GM18951 (cell line): Measurements from ENCODE around the gene TAS2R60.

Source experiments
- POLR2A ChIP-seq: IDR thresholded peaks from 4 replicates; pipeline ENCODE4 v1.6.1; 2011; ENCODE audit warnings: mild to moderate bottlenecking; ENCODE audit not compliant: insufficient read length, insufficient read depth; ENCODE audit errors: extremely low read depth
- in situ Hi-C: fragments of 300-500 bp; cut with MboI; formaldehyde crosslinking; loops from one replicate; pipeline ENCODE4 v1.12.0; 2022; ENCODE audit warnings: low sequenced_read_pairs, mixed read lengths, inconsistent platforms; ENCODE audit not compliant: unreplicated experiment

The TAS2R60 gene

DNA sequence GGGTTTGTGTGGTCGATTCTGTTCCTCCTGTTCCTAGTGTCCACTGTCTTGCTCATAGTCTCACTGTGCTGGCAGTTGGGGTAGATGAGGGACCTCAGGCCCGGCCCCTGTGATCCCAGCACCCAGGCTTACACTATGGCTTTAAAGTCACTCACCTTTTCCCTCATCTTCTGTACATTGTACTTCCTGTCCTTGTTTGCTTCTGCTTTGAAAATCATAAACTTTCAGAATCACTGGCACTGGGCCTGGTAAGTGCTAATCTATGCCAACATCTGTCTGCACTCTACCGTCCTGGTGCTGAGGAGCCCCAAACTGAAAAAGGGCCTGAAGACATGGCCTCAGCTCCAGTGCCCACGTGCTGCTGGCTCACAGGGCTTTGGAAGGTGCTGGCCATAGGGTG lies 5.7 kb upstream of the TAS2R60 start:
- in situ Hi-C loops: no loop called here
- no peak for TF ChIP-seq POLR2A

DNA sequence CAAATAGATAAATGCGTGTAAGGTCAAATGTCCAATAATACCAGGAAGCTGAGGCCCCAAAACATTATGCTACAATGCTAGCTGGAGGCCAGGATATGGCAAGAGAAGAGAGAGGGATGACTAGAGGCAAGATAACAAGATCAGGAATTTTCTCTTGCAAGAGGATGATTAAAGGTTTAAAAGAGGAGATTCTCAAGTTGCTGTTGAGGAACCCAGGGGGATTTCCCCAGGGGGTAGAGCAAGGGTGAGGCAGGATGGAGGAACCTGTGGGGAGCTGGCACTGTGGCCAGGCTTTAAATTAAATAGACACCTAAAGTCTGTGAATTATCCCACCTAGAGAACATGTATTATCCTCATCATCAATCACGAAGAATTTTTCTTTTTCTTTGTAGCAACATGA lies 3.4 kb upstream of the TAS2R60 start:
- TF ChIP-seq POLR2A: no peak
- in situ Hi-C loops: no loop called here

DNA sequence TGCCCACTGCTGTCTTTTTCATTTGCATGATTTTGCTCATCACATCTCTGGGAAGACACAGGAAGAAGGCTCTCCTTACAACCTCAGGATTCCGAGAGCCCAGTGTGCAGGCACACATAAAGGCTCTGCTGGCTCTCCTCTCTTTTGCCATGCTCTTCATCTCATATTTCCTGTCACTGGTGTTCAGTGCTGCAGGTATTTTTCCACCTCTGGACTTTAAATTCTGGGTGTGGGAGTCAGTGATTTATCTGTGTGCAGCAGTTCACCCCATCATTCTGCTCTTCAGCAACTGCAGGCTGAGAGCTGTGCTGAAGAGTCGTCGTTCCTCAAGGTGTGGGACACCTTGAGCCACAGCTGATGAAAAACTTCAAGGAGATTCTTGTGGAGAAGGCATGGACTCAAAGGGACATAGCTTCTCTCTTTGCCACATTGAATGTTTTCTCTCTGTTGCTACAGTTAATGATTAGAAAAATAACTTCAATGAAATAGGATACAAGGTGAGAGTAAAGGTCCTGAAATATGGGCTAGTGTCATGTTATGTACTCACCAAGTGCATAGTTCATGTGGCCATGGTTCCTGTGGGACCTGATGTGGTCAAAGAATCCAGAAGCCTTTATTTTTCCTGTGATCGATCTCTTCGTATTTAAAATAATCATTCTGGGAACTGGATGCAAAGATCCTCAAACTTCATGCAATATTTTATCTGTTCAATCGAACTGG lies 970 bp downstream of the TAS2R60 start:
- in situ Hi-C loops: no loop called here
- no peak for TF ChIP-seq POLR2A

DNA sequence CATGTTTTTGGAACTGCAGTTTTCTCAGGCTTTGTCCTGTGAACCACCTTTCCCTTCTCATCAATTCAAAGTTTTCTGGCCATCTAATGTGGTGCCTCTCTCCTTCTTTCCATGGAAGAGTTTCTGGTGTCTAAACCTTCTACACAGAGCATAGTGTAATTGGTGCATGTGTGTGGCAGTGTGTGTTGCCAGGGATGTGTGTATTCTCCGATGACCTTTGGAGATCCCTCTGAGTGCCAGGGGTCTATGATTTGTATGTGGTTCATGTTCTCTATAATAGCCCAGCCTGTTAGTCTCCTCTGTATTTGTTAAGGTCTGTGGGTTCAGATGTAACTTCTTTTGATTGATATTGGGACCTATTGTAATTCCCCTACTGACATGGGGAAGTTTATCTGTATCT lies 1.5 kb downstream of the TAS2R60 start:
- TF ChIP-seq POLR2A: no peak
- in situ Hi-C loops: no loop called here

DNA sequence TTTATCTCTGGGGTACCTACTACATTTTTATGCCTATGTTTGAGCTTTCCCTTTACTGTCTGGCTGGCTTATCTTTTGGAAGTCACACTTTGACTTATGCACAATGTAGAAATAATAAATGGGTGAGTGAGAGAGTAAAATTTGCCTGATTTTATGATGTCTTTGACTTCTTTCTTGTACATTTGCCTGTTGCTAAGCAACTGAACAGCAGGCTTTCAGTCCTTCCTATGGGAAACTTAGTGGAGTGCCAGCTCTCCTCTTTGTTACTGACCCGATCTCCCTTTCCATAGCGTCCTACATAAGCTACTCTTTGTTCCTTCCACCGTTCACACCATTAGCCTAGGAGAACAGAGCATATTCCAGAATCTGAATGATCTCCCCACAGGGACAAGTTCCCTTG lies 4.2 kb downstream of the TAS2R60 start:
- in situ Hi-C loops: no loop called here

DNA sequence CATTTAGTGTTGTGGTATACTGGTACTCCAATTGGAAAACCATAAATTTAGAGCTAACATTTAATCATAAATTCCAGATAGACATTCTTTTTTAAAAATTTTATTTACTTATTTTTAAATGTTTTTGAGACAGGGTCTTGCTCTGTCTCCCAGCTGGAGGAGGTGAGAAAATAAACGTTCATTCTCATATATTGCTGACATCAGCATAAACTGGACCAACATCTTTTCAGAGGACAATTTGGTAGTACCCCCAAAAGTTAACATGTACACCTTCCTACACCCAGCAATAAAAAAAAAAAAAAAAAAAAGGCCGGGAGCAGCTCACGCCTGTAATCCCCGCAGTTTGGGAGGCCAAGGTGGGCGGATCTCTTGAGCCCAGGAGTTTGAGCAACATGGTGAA lies 5.2 kb downstream of the TAS2R60 start:
- in situ Hi-C loops: no loop called here

More for the DNA sequence above, 4.2 kb downstream of the TAS2R60 start:
- TF ChIP-seq POLR2A: no peak

DNA sequence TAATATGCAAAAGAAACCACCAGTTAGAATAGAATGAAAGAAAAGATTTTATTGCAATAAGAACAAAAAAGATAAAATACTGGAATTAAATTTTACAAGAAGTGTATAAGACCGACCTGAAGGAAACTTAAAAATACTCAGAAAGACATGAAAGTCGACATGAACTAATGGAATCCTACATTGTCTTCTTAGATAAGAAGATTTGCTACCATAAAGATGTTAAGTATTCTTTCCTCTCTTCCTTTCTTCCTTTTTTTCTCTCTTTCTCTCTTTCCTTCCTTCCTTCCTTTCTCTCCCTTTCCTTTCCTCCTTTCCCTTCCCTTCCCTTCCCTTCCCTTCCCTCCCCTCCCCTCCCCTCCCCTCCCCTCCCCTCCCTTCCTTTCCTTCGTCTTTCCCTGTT lies 6.5 kb downstream of the TAS2R60 start:
- in situ Hi-C loops: no loop called here
- no peak for TF ChIP-seq POLR2A

More for the DNA sequence above, 5.2 kb downstream of the TAS2R60 start:
- TF ChIP-seq POLR2A: no peak

DNA sequence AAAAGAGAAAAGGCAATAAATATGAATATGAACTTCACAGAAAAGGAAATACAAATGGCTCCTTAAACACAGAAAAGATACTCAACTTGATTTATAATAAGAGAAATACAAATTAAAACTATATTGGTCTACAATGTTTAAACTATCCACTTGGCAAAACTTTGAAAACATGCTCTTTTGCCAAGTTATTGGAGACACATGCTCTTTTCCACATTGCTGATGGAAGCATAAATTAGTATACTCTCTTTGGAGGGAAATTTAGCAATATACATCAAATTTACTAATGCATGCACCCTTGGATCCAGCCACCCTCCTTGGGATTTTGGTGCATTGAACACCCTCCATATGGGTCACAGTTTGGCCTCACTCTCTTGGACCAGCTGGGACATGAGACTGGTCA lies 7.9 kb downstream of the TAS2R60 start:
- no peak for TF ChIP-seq POLR2A
- in situ Hi-C loops: no loop called here

DNA sequence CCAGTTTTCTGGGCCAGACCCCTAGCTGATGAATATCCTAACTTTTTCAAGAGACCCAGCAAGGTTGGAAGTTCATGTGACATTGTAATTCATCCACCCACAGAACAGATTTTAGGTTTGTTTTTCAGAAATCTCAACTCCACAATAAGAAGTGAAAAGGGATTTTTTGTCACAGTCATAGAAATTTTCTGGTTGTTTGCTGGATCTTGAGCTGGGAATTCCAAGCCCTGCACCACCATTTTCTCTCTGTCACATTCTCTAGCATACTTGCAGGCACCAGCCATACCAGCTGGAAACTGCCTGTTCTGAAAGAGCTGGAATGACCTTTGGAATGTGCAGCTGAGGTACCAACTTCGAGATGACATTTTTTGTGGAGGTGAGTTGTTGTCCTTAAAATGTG lies 8.5 kb downstream of the TAS2R60 start:
- in situ Hi-C loops: no loop called here
- no peak for TF ChIP-seq POLR2A

DNA sequence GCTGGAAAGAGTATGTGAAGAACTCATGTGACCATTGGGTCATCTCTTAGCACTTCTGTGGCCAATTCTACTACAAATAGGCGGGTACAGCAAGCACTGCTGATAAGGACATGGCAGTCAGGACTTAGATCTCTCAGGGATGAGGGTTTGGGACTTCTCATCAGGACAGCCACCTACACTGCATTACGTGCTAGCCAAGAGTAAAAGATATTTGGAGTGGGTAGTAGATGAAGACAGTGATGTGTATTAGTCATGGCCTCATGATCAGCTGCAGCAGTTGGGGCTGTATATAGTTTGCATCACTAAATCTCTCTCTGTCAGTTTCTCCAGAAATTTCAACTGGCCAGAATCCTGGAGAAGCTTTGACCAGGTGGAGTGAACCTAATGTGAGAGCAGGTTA lies 9.2 kb downstream of the TAS2R60 start:
- in situ Hi-C loops: no loop called here
- no peak for TF ChIP-seq POLR2A

DNA sequence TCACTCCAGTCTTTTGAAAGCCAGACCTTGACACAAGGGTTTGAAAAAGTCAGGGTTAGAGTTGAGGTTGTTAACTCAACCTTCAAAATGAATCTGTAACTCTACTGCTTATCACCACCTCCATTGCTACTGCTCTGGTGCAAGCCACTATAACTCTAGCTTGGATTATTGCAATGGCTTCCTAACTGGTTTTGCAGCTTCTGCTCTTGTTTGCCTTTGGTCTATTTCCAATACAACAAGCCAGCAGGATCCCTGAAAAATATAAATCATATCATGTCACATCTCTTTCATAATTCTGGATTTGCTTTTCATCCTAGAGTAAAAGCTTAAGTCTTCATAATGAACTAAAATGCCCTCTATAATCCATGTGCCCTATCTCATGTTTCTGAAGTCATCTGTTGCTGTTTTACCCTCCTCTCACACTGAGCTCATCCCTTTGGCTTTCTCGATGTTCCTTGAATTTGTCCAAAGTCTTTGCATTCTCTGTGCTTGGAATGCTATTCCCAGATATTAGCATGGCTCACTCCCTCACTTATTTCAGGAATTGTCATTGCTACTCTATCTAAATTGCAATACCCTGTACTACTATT lies 10.9 kb downstream of the TAS2R60 start:
- in situ Hi-C loops: no loop called here
- no peak for TF ChIP-seq POLR2A

DNA sequence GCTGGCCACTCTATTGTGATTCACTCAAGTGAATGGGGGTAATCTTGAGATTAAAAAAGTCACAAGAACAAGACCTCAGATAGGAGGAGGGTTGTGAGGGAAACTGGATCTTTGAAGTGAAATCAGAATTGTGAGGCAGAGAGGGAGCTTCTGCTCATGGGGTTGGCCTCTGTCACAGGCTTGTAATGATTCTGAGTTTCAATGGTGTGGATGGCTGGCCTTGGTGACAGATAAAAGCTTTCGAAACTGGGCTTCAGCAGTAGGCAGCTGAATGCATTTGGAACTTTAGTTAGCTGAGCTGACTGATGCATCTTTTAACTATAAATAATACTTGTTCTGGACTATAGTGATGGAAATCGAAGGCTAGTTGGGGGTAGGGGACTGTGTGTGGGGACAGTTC lies 12.2 kb downstream of the TAS2R60 start:
- no peak for TF ChIP-seq POLR2A
- in situ Hi-C loops: no loop called here

DNA sequence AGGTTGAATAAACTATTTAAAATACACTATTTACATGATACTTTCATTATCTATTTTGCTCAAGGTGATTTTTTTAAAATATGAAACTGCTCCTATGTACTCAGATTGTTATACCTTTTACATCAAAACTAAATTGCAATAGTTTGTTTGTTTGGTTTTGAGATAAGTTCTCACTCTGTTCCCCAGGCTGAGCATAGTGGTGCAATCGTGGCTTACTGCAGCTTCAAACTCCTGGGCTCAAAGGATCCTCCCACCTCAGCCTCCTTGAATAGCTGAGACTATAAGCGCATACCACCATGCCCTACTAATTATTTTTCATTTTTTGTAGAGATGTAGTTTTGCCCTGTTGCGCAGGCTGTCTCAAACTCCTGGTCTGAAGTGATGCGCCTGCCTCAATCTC lies 12.7 kb downstream of the TAS2R60 start:
- TF ChIP-seq POLR2A: no peak
- in situ Hi-C loops: no loop called here

DNA sequence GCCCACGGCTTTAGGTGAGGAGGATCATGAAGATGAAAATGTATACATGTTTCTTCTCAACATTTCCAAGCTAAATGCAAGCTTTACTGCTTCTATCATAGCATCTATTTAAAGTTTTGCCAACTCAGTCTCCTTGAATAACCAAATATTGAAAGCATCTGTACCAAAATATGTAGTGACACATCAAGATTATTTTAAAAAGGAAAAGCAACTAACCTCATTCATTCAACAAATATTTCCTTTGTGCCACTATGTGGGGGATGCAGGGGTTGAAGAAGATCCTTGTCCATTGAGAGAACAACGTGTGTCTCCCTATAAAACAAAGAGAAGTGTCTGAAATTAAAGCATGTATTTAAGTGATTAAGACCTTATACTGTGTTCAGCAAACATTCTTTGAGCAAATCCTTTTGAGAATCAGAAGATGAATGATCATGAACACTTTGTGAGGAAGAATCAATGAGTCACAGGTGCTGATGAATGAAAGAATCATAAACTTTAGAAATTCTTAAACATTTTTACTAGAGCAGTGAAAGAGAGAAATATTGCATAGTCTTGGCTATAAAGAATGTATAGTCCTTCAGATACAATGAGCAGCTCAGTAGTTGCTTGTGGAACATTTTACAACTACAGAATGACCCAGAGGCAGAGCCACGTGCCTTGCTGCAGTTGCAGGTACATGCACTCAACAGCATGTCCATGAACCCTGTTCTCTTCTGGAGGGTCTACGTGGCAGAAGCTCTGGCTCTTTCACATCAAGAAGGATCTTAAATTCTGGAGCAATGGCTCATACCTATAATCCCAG lies 13.9 kb downstream of the TAS2R60 start:
- no peak for TF ChIP-seq POLR2A
- in situ Hi-C loops: no loop called here
